SH-SY5Y (cell line): ENCODE data around the gene BPIFB1.

ENCODE experiments used
- GATA2 ChIP-seq: IDR thresholded peaks from 2 replicates; pipeline ENCODE4 v1.6.1; 2011; ENCODE audit warnings: mild to moderate bottlenecking, low read depth, low read length
- GATA3 ChIP-seq: IDR thresholded peaks from 2 replicates; pipeline ENCODE4 v1.6.1; 2011; ENCODE audit warnings: low read depth, mild to moderate bottlenecking, low read length, moderate library complexity

DNA sequence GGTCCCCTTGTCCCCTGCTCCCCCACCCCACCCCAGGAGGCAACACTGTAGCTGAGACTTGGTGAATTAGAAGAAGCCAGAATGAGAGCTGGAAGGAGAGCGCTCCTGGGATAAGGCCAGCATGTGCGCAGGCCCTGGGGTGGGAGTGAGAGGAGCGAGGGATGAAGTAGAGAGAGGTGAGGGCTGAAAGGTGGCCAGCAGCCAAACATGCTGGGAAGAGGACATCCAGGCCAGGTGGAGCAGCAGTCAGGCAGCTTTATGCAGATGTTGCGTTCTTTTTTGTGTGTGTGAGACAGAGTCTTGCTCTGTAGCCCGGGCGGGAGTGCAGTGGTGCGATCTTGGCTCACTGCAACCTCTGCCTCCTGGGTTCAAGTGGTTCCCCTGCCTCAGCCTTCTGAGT lies 2.2 kb upstream of the BPIFB1 start:
- TF ChIP-seq GATA2 (no peak), GATA3 (no peak)
